Vagina (tissue), 2 donors: ENCODE results near the gene PRDM1. TPM values are rescaled to one million over a fixed set of nuclear protein-coding genes. Genes with fewer than 3 reads are reported as not detected.

Experiments
- DNase-seq, 2 donors: peaks; one replicate each; pipeline ENCODE4 v3.0.0-alpha.2; 2017; ENCODE audit errors: extremely low spot score in 2 of 2
- H3K27ac ChIP-seq: fragments of 200-600 bp; sonication (generic); one replicate; pipeline ENCODE4 v1.5.1; 2019
- H3K27me3 ChIP-seq: fragments of 200-600 bp; sonication (generic); one replicate; pipeline ENCODE4 v1.5.1; 2019
- H3K36me3 ChIP-seq, 2 donors: fragments of 200-600 bp; sonication (generic); one replicate each; pipeline ENCODE4 v1.5.1; 2017 to 2019
- H3K4me1 ChIP-seq: fragments of 200-600 bp; sonication (generic); one replicate; pipeline ENCODE4 v1.5.1; 2019
- H3K4me3 ChIP-seq, 2 donors: fragments of 200-600 bp; sonication (generic); 1 replicate in 1 of 2; 2 replicates in 1 of 2; pipeline ENCODE4 v1.5.1; 2016 to 2019
- H3K9me3 ChIP-seq: fragments of 200-600 bp; sonication (generic); one replicate; pipeline ENCODE4 v1.5.1; 2019
- POLR2A ChIP-seq, 2 donors: fragments of 450-650 bp; IDR thresholded peaks; one replicate each; pipeline ENCODE4 v1.6.1; 2017; ENCODE audit warnings: antibody characterized with exemption in 2 of 2, mild to moderate bottlenecking in 2 of 2, moderate library complexity in 2 of 2
- POLR2AphosphoS5 ChIP-seq, 2 donors: sonication (generic); formaldehyde crosslinking; IDR thresholded peaks; one replicate each; pipeline ENCODE4 v1.9.0; 2017; ENCODE audit warnings: antibody characterized with exemption in 2 of 2, mild to moderate bottlenecking in 2 of 2, low read depth in 1 of 2; ENCODE audit not compliant: insufficient read depth in 1 of 2
- intact Hi-C: fragments of 100-400 bp; cut with DNase I; formaldehyde crosslinking; loops from one replicate; pipeline ENCODE4 v1.15.1; 2023
- total RNA-seq: library from RNA; depleted of rRNA; stranded (reverse); fragments of >200 nt; gene quantifications from one replicate; pipeline ENCODE4 v1.2.3, GENCODE V29; 2016
- TF ChIP-seq, protein P1 (sequence below), 3 experiments: fragments of 450-650 bp in 2 of 3; fragments of 200-600 bp in 1 of 3; sonication (generic) in 1 of 3; IDR thresholded peaks; one replicate each; pipeline ENCODE4 v1.5.1; 2017 to 2019; ENCODE audit warnings: antibody characterized with exemption in 3 of 3, mild to moderate bottlenecking in 2 of 3, moderate library complexity in 2 of 3

PRDM1 gene
- total RNA-seq, 1 donor from 2014 or later, result 27.0 TPM

DNA sequence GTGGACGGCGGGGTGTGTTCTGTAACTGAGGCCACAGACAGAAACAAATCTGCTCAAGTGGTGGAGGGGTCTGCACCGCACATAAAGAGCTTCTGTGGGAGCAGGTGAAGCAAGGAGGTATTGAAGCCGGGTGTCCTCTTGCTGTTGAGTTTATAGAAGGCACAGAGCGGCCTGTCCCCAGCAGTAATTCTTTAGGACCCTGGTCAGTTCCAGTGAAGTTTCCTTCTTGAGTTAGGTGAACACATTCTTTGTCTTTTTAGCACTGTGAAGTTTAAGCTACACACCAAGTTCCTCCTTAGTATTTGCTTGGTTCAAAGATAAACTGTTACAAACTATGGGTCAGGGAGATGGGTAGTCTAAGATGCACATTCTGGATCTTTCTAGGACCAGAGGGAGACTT, 6.1 kb downstream of the PRDM1 start:
- TF ChIP-seq POLR2AphosphoS5 (IDR thresholded peaks at IDR 0.05; ENCODE audit: insufficient read depth in 1 of 2, low read depth in 1 of 2) (no peak), POLR2A (IDR thresholded peaks at IDR 0.05) (no peak)
- TF ChIP-seq, protein P1, sequence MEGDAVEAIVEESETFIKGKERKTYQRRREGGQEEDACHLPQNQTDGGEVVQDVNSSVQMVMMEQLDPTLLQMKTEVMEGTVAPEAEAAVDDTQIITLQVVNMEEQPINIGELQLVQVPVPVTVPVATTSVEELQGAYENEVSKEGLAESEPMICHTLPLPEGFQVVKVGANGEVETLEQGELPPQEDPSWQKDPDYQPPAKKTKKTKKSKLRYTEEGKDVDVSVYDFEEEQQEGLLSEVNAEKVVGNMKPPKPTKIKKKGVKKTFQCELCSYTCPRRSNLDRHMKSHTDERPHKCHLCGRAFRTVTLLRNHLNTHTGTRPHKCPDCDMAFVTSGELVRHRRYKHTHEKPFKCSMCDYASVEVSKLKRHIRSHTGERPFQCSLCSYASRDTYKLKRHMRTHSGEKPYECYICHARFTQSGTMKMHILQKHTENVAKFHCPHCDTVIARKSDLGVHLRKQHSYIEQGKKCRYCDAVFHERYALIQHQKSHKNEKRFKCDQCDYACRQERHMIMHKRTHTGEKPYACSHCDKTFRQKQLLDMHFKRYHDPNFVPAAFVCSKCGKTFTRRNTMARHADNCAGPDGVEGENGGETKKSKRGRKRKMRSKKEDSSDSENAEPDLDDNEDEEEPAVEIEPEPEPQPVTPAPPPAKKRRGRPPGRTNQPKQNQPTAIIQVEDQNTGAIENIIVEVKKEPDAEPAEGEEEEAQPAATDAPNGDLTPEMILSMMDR (IDR thresholded peaks at IDR 0.05), result no peak
- Histone ChIP-seq H3K9me3 (no peaks in the 10 kb centered on the region), H3K4me1 (peaks cover 49% of the 10 kb centered on the region), H3K36me3 (peaks cover 0 to 8% of the 10 kb centered on the region in 2 donors), H3K27ac (no peak overlapping the region), H3K4me3 (peak overlapping the region in 1 of 2 donors; percentile 55), H3K27me3 (no peaks in the 10 kb centered on the region)
- intact Hi-C loops, result no loop called here
- no peak for DNase-seq

DNA sequence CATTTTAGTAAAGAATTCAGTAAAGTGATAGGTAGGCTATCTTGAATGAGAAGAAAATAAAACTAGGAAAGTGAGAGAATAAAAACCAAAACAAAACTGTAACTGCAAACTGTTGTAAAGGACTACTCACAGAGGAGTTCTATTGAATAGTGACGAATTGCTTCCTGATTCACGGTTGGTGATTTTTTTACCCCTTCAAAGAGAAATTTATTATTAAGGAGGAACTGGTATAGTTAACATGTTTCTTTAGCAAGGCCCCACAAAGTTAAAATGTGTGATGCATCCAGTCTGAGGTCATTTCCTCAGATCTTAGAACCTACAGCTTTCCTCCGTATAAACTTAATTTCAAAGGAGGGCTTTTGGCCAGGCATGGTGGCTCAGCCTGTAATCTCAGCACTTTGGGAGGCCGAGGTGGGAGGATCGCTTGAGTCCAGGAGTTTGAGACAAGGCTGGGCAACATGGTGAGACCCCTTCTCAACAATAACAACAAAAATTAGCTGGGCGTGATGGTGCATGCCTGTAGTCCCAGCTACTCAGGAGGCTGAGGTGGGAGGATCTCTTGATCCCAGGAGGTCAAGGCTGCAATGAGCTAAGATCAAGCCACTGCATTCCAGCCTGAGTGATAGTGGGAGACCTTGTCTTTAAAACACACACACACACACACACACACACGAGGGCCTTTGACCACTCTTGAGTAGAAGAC, 8.3 kb downstream of the PRDM1 start:
- no peak for DNase-seq
- peaks cover 49% of the 10 kb centered on the region for H3K4me1 ChIP-seq
- H3K9me3 ChIP-seq, result no peaks in the 10 kb centered on the region
- peak overlapping the region; percentile 34 for H3K27ac ChIP-seq
- H3K36me3 ChIP-seq, result peaks cover 0 to 8% of the 10 kb centered on the region in 2 donors
- no peak overlapping the region for H3K4me3 ChIP-seq
- intact Hi-C loops, result no loop called here
- H3K27me3 ChIP-seq, result no peaks in the 10 kb centered on the region
- TF ChIP-seq, protein P1 (IDR thresholded peaks at IDR 0.05), result no peak
- TF ChIP-seq POLR2AphosphoS5 (IDR thresholded peaks at IDR 0.05; ENCODE audit: insufficient read depth in 1 of 2, low read depth in 1 of 2), result no peak

DNA sequence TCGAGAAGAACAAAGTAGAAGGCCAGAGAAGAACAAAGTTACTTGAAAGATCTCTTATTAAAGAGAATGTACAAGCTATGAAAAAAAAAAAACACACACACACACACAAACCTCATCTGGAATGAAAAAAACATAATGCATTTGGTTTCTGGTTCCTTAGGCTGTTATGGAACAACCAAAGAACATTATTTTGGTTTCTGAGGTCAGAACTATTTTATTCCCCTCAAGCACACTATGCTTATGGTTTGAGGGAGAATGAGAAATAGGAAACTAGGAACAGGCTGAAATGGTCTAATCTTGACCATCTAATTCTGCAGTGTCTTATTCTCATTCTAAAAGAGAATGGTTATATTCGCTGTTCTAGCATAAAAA, 8.8 kb downstream of the PRDM1 start:
- Histone ChIP-seq H3K4me3 (no peak overlapping the region), H3K27ac (no peak overlapping the region), H3K27me3 (no peaks in the 10 kb centered on the region), H3K36me3 (peaks cover 0 to 8% of the 10 kb centered on the region in 2 donors), H3K4me1 (peaks cover 54% of the 10 kb centered on the region), H3K9me3 (no peaks in the 10 kb centered on the region)
- intact Hi-C loops, result no loop called here
- TF ChIP-seq, protein P1 (IDR thresholded peaks at IDR 0.05), result no peak
- TF ChIP-seq POLR2A (IDR thresholded peaks at IDR 0.05), result no peak
- no peak for TF ChIP-seq POLR2AphosphoS5 (IDR thresholded peaks at IDR 0.05; ENCODE audit: insufficient read depth in 1 of 2, low read depth in 1 of 2)
- DNase-seq, result no peak

DNA sequence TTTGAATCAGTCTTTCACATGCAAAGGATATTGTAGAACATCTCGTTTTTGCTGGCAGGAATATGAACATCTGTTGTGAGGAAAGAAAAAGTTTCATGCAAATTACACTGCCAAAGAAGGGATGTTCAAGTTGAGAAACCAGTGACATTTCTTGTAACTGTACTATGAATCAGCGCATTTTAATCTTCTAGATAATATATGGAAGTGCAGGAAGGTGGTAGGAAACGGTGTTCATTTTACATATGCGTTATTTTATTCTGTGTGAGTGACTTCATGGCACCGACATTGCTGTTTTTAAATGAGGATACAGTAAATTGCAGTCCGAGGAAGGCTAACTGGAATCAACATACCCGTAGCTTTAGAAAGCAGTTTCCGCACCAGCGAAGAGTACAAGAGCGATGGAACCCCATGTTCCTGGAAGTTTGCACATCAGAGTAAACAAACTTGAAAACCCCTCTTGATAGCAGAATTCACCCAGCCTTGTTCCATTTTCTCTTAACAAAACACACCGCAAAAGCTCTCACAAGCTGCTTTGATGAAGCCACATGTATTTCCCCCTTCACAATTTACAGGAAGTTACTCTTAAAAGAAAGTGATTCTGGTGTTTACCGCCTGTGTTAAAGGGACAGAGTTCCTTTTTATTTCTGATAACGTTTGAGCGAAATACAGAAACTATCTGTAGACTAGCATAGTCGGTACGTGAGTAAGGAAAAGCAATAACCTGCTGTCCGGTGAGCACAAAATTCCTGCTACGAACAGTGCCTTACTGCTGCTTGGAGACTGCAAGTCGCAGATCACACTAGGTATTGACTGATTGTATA, 11.5 kb downstream of the PRDM1 start:
- H3K4me1 ChIP-seq, result peaks cover 58% of the 10 kb centered on the region
- intact Hi-C loops, result no loop called here
- TF ChIP-seq POLR2A (IDR thresholded peaks at IDR 0.05) (no peak), POLR2AphosphoS5 (IDR thresholded peaks at IDR 0.05; ENCODE audit: insufficient read depth in 1 of 2, low read depth in 1 of 2) (peak in 1 of 2 donors; percentile 54)
- TF ChIP-seq, protein P1 (IDR thresholded peaks at IDR 0.05), result no peak

More for the DNA sequence above, 11.5 kb downstream of the PRDM1 start:
- Histone ChIP-seq H3K36me3 (peaks cover 0 to 8% of the 10 kb centered on the region in 2 donors), H3K27ac (peak overlapping the region; percentile 70), H3K9me3 (no peaks in the 10 kb centered on the region), H3K4me3 (peak overlapping the region; percentile 45 to 46), H3K27me3 (no peaks in the 10 kb centered on the region)
- no peak for DNase-seq
